NT2/D1 (cell line): Measurements from ENCODE around the gene ABCA4.

Experiments used
- YY1 ChIP-seq: IDR thresholded peaks from 2 replicates; pipeline ENCODE4 v1.6.1; 2011; ENCODE audit not compliant: insufficient read length, insufficient read depth
- ZNF274 ChIP-seq: IDR thresholded peaks from 2 replicates; pipeline ENCODE4 v1.6.1; 2011; ENCODE audit warnings: mild to moderate bottlenecking, low read depth, low read length

DNA sequence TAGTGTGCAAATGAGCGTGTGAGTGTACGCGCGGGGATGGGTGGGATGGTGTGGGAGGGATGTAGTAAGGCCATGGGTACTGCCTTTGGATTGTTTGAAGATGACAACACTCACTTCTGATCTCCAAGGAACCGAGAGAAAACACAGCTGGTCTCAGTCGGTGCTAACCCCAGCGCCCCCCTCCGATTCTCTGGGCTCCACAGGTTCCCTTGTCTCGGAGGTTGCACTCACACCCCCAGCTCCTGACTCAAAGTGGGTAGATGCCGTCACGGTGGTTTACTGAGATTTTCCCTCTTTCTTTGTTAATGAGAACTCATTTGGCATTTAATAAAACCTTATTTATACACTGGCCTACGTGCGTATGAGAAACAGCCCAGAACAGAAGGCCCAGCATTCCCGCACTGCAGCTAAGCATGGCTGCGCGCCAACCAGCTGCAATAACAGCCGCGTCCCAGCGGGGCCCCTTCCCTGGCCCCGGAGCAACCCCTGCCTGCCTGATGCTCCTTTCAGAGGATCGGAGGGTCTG lies 25.8 kb downstream of the ABCA4 start:
- no peak for TF ChIP-seq YY1
- TF ChIP-seq ZNF274: no peak
